Stimulated activated CD4-positive, alpha-beta T cell treated with anti-CD3 and anti-CD28 coated beads, Interleukin-1b, Interleukin-23, amount 100 ng/mL, for 1 hour (primary cell): ENCODE data around the gene ESM1.

Experiments
- DNase-seq, 2 donors: peaks; one replicate each; pipeline ENCODE4 v3.0.0-alpha.2; 2020; ENCODE audit warnings: low read depth in 2 of 2

Gene ESM1

GRCh38 chr5:54986269-54986654, 869 bp upstream of the ESM1 start:
- DNase-seq = no peak

DNA sequence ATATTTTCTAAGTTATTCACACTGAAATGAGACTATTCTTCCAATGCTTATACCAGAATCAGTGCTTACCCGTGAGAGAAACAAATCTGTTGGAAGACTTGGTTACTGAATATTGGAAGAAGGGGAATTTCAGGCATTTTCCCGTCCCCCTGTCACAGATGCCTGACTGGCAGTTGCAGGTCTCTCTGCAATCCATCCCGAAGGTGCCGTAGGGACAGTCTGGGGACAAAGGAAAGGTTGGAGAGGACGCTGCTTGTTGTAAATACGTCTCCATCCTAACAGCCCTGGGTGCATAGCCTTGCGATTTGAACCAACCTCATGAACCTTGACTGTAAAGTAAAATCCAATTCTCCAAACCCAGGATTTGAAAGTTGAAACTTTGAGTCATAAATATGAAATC, 3.5 kb downstream of the ESM1 start:
- DNase-seq = no peak

- DNase-seq = no peak
Measured at GRCh38 chr5:54975701-54976100, 9.7 kb downstream of the ESM1 start.

DNA sequence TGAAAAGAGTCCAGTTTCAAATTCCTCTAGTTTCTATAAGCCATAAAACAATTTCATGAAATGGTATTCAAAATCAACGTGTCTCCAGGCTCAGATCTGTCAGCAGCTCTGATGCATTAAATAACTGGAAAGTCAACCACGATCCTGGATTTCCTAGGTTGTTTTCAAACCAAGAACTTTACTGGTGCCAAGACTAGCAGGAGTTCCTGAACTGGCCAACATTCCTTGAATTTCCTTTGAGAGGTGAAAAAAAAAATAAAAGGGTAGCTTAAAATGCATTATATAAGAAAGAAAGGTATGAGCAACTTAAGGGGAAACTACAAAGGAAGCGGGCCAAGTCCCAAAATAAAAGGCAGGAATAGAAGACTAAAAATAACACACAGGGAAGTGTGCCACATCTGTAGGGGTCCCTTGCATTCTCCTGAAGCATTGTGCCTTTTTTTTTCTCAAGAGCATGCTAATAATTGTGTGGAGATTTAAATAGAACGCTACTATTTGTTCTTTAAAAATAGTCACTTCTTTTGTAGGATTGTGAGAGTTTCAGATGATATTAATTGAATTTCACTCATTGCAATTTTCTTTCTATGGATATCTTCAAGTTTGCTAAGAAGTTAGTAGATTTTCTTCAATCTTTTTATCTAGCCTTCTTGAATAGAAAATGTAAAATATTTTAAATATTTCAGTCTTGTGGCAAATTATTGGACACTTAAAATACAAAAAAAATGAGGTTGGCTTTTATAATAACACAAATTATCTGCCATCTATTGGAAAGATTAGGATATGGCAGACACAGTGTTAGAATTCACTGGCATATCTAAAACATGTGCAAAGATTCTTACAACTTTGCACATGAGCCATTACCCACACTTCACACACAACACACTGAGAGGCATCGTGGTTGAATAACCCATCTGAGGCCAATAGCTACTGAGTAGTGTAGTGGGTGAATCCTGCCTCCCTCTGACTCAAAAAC, 15.3 kb downstream of the ESM1 start:
- DNase-seq = no peak

DNA sequence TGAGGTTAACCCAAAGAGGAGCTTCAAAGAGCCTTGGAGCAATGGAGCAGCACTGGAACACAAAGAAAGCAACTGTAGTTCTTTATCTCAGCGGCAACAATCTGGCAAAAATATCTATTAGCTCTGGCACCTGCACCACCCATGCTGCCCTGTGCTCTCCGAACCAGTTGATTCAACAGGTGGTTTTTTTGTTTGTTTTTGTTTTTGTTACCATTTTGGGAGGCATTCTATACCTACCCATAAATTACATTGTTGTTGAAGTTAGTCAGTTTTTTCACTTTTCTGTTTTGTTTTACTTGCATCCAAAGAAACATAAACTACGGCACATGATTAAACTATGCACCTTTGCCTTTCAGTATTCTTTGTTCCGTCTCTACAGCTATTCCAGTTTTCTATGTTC, 16.2 kb downstream of the ESM1 start:
- DNase-seq = no peak

GRCh38 chr5:54965806-54966205, 19.6 kb downstream of the ESM1 start:
- no peak for DNase-seq

DNA sequence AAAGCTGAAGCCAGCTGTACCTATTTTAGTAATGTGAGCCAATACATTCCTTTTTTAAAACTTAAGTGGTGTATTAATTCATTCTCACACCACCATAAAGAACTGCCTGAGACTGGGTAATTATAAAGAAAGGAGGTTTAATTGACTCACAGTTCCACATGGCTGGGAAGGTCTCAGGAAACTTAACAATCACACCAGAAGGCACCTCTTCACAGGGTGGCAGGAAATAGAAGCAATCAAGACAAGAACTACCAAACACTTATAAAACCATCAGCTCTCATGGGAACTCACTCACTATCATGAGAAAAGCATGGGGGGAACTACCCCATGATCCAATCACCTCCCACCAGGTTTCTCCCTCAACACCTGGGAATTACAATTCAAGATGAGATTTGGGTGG, 21.0 kb downstream of the ESM1 start:
- no peak for DNase-seq

DNA sequence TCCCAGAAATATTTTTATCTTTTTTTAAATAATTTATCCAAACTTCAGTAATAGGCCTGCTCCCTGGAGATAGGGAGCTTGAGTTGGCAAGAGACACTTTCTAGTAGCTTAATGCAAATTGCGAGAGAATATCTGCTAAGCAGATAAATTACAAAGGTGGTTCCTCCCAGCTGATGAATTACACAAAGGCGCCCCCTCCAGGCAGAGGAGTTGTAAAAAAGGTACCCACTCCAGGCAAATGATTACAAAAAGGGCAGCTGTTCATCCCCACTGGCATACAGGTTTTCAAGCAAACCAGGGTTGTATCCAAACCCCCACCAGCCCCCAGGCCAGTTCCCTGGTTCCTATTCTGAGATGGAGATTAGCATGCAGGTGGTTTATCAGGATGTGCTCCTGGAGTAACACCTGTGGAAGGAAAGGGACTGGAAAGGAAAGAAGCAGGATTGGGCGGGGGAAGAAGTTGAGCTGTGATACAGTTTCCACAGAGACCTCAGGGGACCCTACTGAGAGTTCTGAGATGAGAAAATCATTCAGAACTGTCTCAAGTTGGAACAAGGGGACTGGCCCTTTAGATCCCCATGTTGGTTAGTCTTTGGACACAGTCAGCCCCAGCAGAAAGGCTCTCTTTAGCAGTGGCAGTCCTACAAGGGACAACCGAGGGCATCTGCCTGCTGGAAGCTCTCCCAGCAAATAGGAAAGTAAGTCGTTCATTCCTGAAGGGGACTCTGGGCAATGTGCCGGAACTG, 25.5 kb downstream of the ESM1 start:
- DNase-seq = no peak

DNA sequence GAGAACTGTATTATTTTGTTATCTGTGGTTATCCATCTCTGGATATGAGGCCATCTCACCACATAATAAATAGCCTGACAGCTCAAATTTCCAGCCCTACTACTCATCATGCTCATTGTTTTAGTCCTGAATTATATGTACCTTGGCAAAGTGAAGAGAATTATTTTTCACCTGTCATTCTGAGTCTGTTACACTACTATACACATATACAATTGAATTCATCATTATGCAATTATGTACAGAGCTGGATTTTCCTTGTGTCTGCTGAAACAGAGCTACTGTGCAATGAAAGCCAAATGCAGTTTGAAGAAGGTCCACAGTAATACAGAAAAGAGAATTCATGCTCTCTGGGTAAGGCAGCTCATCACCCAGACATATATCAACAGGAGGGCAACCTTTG, 28.5 kb downstream of the ESM1 start:
- no peak for DNase-seq

DNA sequence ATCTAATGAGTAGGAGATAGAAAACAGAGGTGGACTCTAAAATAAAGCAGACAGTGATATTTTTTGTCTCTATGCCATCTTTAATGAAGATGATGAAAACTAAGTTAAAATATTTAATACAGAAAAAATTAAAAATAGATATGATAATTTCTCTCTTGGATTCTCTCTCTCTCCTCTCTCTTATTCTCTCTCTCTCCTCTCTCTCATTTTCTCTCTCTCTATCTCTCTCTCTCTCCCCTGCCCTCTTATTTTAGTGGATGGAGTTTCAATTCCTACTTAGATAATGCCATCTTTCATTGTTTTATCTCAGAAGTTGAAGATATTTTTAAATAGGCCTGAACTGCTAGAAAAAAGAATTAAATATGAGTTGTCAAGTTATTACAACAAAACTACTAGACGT, 38.2 kb downstream of the ESM1 start:
- DNase-seq = no peak

DNA sequence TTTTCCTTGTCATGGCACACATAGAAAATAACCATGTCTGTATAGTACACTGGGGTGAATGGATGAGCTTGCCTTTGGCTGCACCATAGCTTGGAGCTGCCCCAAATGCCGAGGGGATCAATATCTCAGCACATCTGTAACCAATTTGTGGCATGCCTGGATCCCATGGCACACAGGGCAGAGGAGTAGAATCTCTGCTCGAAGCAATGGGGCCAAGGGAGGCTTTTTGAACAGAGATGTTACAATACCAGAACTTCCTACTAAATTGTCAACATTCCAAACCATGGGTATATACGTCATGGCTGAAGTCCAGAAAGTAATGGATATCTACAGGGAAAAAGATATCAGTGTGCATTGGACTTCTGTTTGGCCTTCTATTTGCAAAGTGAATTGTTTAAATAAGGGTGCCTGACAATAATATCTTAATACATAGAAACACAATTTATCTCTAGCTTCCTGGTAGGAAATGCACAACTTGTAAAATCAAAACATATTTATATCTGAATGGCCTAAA, 39.0 kb downstream of the ESM1 start:
- no peak for DNase-seq

DNA sequence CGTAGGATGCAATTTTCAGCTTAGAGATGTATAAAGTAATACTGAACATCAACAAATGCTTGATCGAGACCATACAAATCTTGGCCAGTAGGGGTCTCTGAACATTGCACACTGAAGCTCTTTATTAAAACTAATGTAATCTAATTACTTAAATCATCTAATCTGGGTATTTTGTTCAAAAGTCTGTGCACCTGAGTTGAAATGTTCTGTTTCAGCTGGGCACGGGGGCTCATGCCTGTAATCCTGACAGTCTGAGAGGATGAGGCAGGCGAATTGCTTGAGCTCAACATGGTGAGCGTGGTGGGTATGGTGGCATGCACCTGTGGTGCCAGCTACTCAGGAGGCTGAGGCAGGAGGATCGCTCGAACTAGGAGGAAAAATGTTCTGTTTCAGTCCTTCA, 41.0 kb downstream of the ESM1 start:
- peak; percentile 5 to 6 for DNase-seq

DNA sequence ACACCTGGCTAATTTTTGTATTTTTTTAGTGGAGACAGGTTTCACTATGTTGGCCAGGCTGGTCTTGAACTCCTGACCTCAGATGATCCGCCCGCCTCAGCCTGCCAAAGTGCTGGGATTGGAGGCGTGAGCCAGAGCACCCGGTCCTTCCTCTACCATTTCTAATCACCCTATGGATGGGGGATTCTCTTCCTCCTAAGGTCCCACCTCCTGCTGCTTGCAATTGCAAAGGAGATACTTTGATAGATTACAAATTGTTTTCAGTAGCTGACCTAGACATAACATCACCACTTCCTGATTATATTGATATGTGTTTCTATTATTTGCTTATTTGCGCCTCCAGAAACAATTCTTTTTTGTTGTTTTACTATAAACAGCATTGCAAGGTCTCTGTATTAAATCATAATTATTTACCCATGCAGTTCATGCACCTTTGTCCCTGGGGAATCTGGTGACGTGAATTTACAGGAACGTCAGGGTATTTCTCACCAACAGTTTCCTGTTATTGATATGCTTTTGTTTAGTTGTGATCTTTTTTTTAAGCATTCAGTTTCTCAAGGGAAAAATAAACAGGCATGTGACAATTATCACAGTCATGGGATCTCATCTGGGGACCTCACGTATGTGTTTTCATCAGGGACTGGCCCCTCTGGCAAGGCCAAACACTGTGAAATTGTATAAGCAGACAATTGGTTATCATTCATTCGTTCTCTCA, 43.2 kb downstream of the ESM1 start:
- DNase-seq = no peak

GRCh38 chr5:54936201-54936600, 49.2 kb downstream of the ESM1 start:
- no peak for DNase-seq

DNA sequence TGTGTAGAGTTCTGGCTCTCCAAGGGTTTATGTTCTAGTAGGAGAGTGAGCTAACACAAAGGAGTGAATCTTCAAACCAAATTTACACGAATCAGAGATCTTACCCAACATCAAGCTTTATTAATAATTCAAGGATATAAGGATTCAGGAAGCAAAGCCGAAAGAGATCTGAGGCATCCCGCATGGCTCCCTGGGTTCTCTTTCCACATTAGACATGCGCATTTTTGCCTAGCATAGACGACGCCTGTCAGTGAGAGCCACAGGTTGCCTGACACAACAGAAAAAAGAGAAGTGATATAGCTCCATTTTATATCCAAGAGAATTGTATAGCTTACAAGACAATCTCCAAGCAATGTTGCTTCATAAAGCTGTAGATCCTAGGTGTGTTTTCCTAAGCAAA, 52.6 kb downstream of the ESM1 start:
- DNase-seq = no peak

- no peak for DNase-seq
Measured at GRCh38 chr5:54930736-54931135, 54.7 kb downstream of the ESM1 start.
